NCI-H1694 (cell line): ENCODE data around the gene STK33.

Experiments used
- DNase-seq: peaks from one replicate; lab custom pipeline; 2025; lab: John Stamatoyannopoulos, UW

Gene STK33

GRCh38 chr11:8593935-8594909 is at the start of gene STK33:
TSS of gene STK33 (minus strand) at chr11:8594228. CDS start at chr11:8474905, 119,323 bp downstream.
- DNase-seq: peak; percentile 30

GRCh38 chr11:8642196-8642841 is 48.3 kb upstream of the STK33 start:
- DNase-seq: peak; percentile 73

GRCh38 chr11:8641332-8641731 is 47.3 kb upstream of the STK33 start:
- no peak for DNase-seq

- DNase-seq: no peak
These were observed 46.4 kb upstream of the STK33 start for GRCh38 chr11:8640267-8640906.

GRCh38 chr11:8639655-8640054 is 45.6 kb upstream of the STK33 start:
- DNase-seq: no peak

GRCh38 chr11:8638300-8638699 is 44.3 kb upstream of the STK33 start:
- no peak for DNase-seq

GRCh38 chr11:8636127-8636526 is 42.1 kb upstream of the STK33 start:
- DNase-seq: no peak

GRCh38 chr11:8634498-8634897 is 40.5 kb upstream of the STK33 start:
- DNase-seq: no peak

- no peak for DNase-seq
These were observed 37.5 kb upstream of the STK33 start for GRCh38 chr11:8631395-8632118.

- DNase-seq: no peak
These were observed 30.7 kb upstream of the STK33 start for GRCh38 chr11:8624698-8625097.

- no peak for DNase-seq
These were observed 27.1 kb upstream of the STK33 start for GRCh38 chr11:8621147-8621546.

GRCh38 chr11:8617063-8617462 is 23.0 kb upstream of the STK33 start:
- DNase-seq: no peak

- no peak for DNase-seq
These were observed 21.4 kb upstream of the STK33 start for GRCh38 chr11:8615291-8616032.

GRCh38 chr11:8614497-8614896 is 20.5 kb upstream of the STK33 start:
- DNase-seq: no peak

GRCh38 chr11:8613036-8613435 is 19.0 kb upstream of the STK33 start:
- DNase-seq: no peak

- DNase-seq: no peak
These were observed 18.5 kb upstream of the STK33 start for GRCh38 chr11:8612522-8612921.

- no peak for DNase-seq
These were observed 16.6 kb upstream of the STK33 start for GRCh38 chr11:8610532-8611116.

GRCh38 chr11:8608652-8609051 is 14.6 kb upstream of the STK33 start:
- DNase-seq: no peak

GRCh38 chr11:8605971-8606563 is 12.0 kb upstream of the STK33 start:
- no peak for DNase-seq

GRCh38 chr11:8604078-8604723 is 10.2 kb upstream of the STK33 start:
- no peak for DNase-seq
